ENCODE data around the gene SERPINH1. TPM values are rescaled to one million over a fixed set of nuclear protein-coding genes. Genes with fewer than 3 reads are reported as not detected.

The SERPINH1 gene
- total RNA-seq, 1 experiment from 2014 or later: 117 TPM

GRCh38 chr11:75565916-75566762 is 4.1 kb downstream of the SERPINH1 start:
- BruUV-seq (replicated peaks): no TSS peak
- H3K9me3 ChIP-seq (ENCODE audit: low read length): no peaks in the 10 kb centered on the region
- H3K36me3 ChIP-seq (ENCODE audit: low read depth, low read length): peaks cover 36% of the 10 kb centered on the region; the same call in 1 of the 2 replicates
- ChIA-PET POLR2A (ENCODE audit: unreplicated experiment) (no interaction called here), CTCF (no interaction called here)
- peaks cover 53% of the 10 kb centered on the region for H3K79me2 ChIP-seq (ENCODE audit: low read length)
- no peak overlapping the region for H2AFZ ChIP-seq (ENCODE audit: low read length)
- TF ChIP-seq EZH2phosphoT487 (IDR thresholded peaks at IDR 0.05; ENCODE audit: borderline replicate concordance, low read length): no peak
- TF ChIP-seq CTCF (conservative IDR thresholded peaks at IDR 0.05; ENCODE audit: low read depth, low read length): no peak
- TF ChIP-seq EZH2 (IDR thresholded peaks at IDR 0.05; ENCODE audit: low read length, unreplicated experiment): no peak
- ATAC-seq (no peak), DNase-seq (no peak)
- no peak overlapping the region for H3K9ac ChIP-seq (ENCODE audit: low read length)
- no peaks in the 10 kb centered on the region for H3K27me3 ChIP-seq (ENCODE audit: low read length)
- H3K9me2 ChIP-seq (replicated peaks; ENCODE audit: low read length): no peaks in the 10 kb centered on the region
- H3K4me3 ChIP-seq (ENCODE audit: low read length): no peak overlapping the region
- H3K4me1 ChIP-seq (ENCODE audit: insufficient read depth, low read length): peaks cover 31% of the 10 kb centered on the region
- no peaks in the 10 kb centered on the region for H3F3A ChIP-seq (ENCODE audit: low read length, unreplicated experiment)
- peak overlapping the region; percentile 14 for H3K4me2 ChIP-seq (ENCODE audit: low read length)
- no peak overlapping the region for H3K27ac ChIP-seq (ENCODE audit: low read length)
- intact Hi-C loops (cut with micrococcal nuclease): no loop called here
- no peaks in the 10 kb centered on the region for H4K20me1 ChIP-seq (ENCODE audit: low read length)

GRCh38 chr11:75566763-75567279 is 4.8 kb downstream of the SERPINH1 start:
- no peak overlapping the region for H3K4me2 ChIP-seq (ENCODE audit: low read length)
- no peaks in the 10 kb centered on the region for H3F3A ChIP-seq (ENCODE audit: low read length, unreplicated experiment)
- intact Hi-C loops (cut with micrococcal nuclease): no loop called here
- TF ChIP-seq EZH2 (IDR thresholded peaks at IDR 0.05; ENCODE audit: low read length, unreplicated experiment) (no peak), EZH2phosphoT487 (IDR thresholded peaks at IDR 0.05; ENCODE audit: borderline replicate concordance, low read length) (no peak)
- no peaks in the 10 kb centered on the region for H3K9me3 ChIP-seq (ENCODE audit: low read length)
- H3K4me3 ChIP-seq (ENCODE audit: low read length): no peak overlapping the region
- DNase-seq: no peak
- no TSS peak for BruUV-seq (replicated peaks)
- ChIA-PET POLR2A (ENCODE audit: unreplicated experiment) (no interaction called here), CTCF (no interaction called here)
- no peak for ATAC-seq
- H3K27ac ChIP-seq (ENCODE audit: low read length): no peak overlapping the region
- peaks cover 31% of the 10 kb centered on the region for H3K4me1 ChIP-seq (ENCODE audit: insufficient read depth, low read length)
- H3K9me2 ChIP-seq (replicated peaks; ENCODE audit: low read length): no peaks in the 10 kb centered on the region
- H3K9ac ChIP-seq (ENCODE audit: low read length): no peak overlapping the region
- no peak overlapping the region for H2AFZ ChIP-seq (ENCODE audit: low read length)
- H3K36me3 ChIP-seq (ENCODE audit: low read depth, low read length): peaks cover 41% of the 10 kb centered on the region; the same call in 1 of the 2 replicates
- no peaks in the 10 kb centered on the region for H4K20me1 ChIP-seq (ENCODE audit: low read length)
- H3K27me3 ChIP-seq (ENCODE audit: low read length): no peaks in the 10 kb centered on the region
- H3K79me2 ChIP-seq (ENCODE audit: low read length): peaks cover 53% of the 10 kb centered on the region

- no peaks in the 10 kb centered on the region for H3K9me3 ChIP-seq (ENCODE audit: low read length)
- ChIA-PET CTCF (no interaction called here), POLR2A (ENCODE audit: unreplicated experiment) (no interaction called here)
- no peak overlapping the region for H3K4me2 ChIP-seq (ENCODE audit: low read length)
- peaks cover 48% of the 10 kb centered on the region; the same call in 1 of the 2 replicates for H3K36me3 ChIP-seq (ENCODE audit: low read depth, low read length)
- no peak overlapping the region for H2AFZ ChIP-seq (ENCODE audit: low read length)
- H3F3A ChIP-seq (ENCODE audit: low read length, unreplicated experiment): no peaks in the 10 kb centered on the region
- no TSS peak for BruUV-seq (replicated peaks)
- H3K79me2 ChIP-seq (ENCODE audit: low read length): peaks cover 46% of the 10 kb centered on the region
- H3K9ac ChIP-seq (ENCODE audit: low read length): no peak overlapping the region
- H3K9me2 ChIP-seq (replicated peaks; ENCODE audit: low read length): no peaks in the 10 kb centered on the region
- peaks cover 27% of the 10 kb centered on the region for H3K4me1 ChIP-seq (ENCODE audit: insufficient read depth, low read length)
- H3K27ac ChIP-seq (ENCODE audit: low read length): no peak overlapping the region
- H3K27me3 ChIP-seq (ENCODE audit: low read length): no peaks in the 10 kb centered on the region
- H4K20me1 ChIP-seq (ENCODE audit: low read length): no peaks in the 10 kb centered on the region
- DNase-seq: no peak
- no peak overlapping the region for H3K4me3 ChIP-seq (ENCODE audit: low read length)
- intact Hi-C loops (cut with micrococcal nuclease): no loop called here
- TF ChIP-seq EZH2 (IDR thresholded peaks at IDR 0.05; ENCODE audit: low read length, unreplicated experiment): no peak
- TF ChIP-seq CTCF (conservative IDR thresholded peaks at IDR 0.05; ENCODE audit: low read depth, low read length): no peak
- no peak for TF ChIP-seq EZH2phosphoT487 (IDR thresholded peaks at IDR 0.05; ENCODE audit: borderline replicate concordance, low read length)
- ATAC-seq: no peak
Measured at GRCh38 chr11:75567971-75568370, 5.9 kb downstream of the SERPINH1 start.
